HG03457 (cell line): ENCODE data around the gene LMOD2.

Source experiments
- ATAC-seq: cut with Tn5 transposase; IDR thresholded peaks from one replicate; pipeline ENCODE4 v1.9.1; 2021; ENCODE audit warnings: moderate number of reproducible peaks; ENCODE audit not compliant: unreplicated experiment

Gene LMOD2

GRCh38 chr7:123637878-123638277, 17.8 kb upstream of the LMOD2 start:
- no peak for ATAC-seq

GRCh38 chr7:123639631-123640030, 16.0 kb upstream of the LMOD2 start:
- ATAC-seq: no peak

GRCh38 chr7:123640583-123640982, 15.1 kb upstream of the LMOD2 start:
- ATAC-seq: no peak

GRCh38 chr7:123641901-123642300, 13.8 kb upstream of the LMOD2 start:
- ATAC-seq: no peak

GRCh38 chr7:123643495-123644441, 11.9 kb upstream of the LMOD2 start:
- ATAC-seq: no peak

- ATAC-seq: no peak
Measured at GRCh38 chr7:123645516-123645915, 10.2 kb upstream of the LMOD2 start.

- no peak for ATAC-seq
Measured at GRCh38 chr7:123647106-123647730, 8.4 kb upstream of the LMOD2 start.

GRCh38 chr7:123649964-123650363, 5.7 kb upstream of the LMOD2 start:
- no peak for ATAC-seq

GRCh38 chr7:123650595-123650994, 5.1 kb upstream of the LMOD2 start:
- no peak for ATAC-seq

GRCh38 chr7:123652406-123652805, 3.3 kb upstream of the LMOD2 start:
- ATAC-seq: no peak

- no peak for ATAC-seq
Measured at GRCh38 chr7:123653162-123653561, 2.5 kb upstream of the LMOD2 start.

- no peak for ATAC-seq
Measured at GRCh38 chr7:123656544-123657303, 1.1 kb downstream of the LMOD2 start.

GRCh38 chr7:123657304-123657685, 1.6 kb downstream of the LMOD2 start:
- ATAC-seq: no peak

- ATAC-seq: no peak
Measured at GRCh38 chr7:123658023-123658422, 2.4 kb downstream of the LMOD2 start.

- ATAC-seq: no peak
Measured at GRCh38 chr7:123660514-123661354, 5.1 kb downstream of the LMOD2 start.

- no peak for ATAC-seq
Measured at GRCh38 chr7:123661765-123662164, 6.1 kb downstream of the LMOD2 start.

- no peak for ATAC-seq
Measured at GRCh38 chr7:123662293-123662692, 6.6 kb downstream of the LMOD2 start.

- no peak for ATAC-seq
Measured at GRCh38 chr7:123662755-123663154, 7.1 kb downstream of the LMOD2 start.

- no peak for ATAC-seq
Measured at GRCh38 chr7:123663200-123663599, 7.5 kb downstream of the LMOD2 start.

- no peak for ATAC-seq
Measured at GRCh38 chr7:123665157-123665556, 9.5 kb downstream of the LMOD2 start.

- no peak for ATAC-seq
Measured at GRCh38 chr7:123665896-123666295, 10.2 kb downstream of the LMOD2 start.
